Neural progenitor cell (in vitro differentiated cells): ENCODE measurements around the gene AUTS2. TPM values are rescaled to one million over a fixed set of nuclear protein-coding genes. Genes with fewer than 3 reads are reported as not detected.
A peak's percentile ranks its signal among the peaks of the same experiment; 100 is the strongest.

ENCODE experiments used
- DNase-seq: peaks from one replicate; pipeline ENCODE4 v3.0.0-alpha.2; 2016; ENCODE audit warnings: low spot score
- H2AFZ ChIP-seq: fragments of 200-600 bp; sonication (generic); replicated peaks from 2 replicates; pipeline ENCODE4 v1.6.1; 2016; ENCODE audit warnings: antibody characterized with exemption
- H3F3A ChIP-seq: fragments of 200-600 bp; sonication (generic); 2 replicates; pipeline ENCODE4 v1.6.1; 2016; ENCODE audit warnings: antibody characterized with exemption, low read depth
- H3K27ac ChIP-seq: fragments of 200-600 bp; sonication (generic); 2 replicates; pipeline ENCODE4 v1.5.1; 2016; ENCODE audit warnings: mild to moderate bottlenecking
- H3K27me3 ChIP-seq: fragments of 200-600 bp; sonication (generic); 2 replicates; pipeline ENCODE4 v1.6.1; 2016; ENCODE audit warnings: mild to moderate bottlenecking, moderate library complexity
- H3K36me3 ChIP-seq: fragments of 200-600 bp; sonication (generic); 2 replicates; pipeline ENCODE4 v1.5.1; 2016
- H3K4me1 ChIP-seq: fragments of 200-600 bp; sonication (generic); 2 replicates; pipeline ENCODE4 v1.6.1; 2016; ENCODE audit warnings: mixed run types
- H3K4me2 ChIP-seq: fragments of 200-600 bp; sonication (generic); 2 replicates; pipeline ENCODE4 v1.6.1; 2016
- H3K4me3 ChIP-seq: fragments of 200-600 bp; sonication (generic); 2 replicates; pipeline ENCODE4 v1.5.1; 2016
- H3K79me2 ChIP-seq: fragments of 200-600 bp; sonication (generic); 2 replicates; pipeline ENCODE4 v1.6.1; 2016; ENCODE audit warnings: low read depth
- H3K9ac ChIP-seq: fragments of 200-600 bp; sonication (generic); 2 replicates; pipeline ENCODE4 v1.6.1; 2016
- H3K9me3 ChIP-seq: fragments of 200-600 bp; sonication (generic); 2 replicates; pipeline ENCODE4 v1.5.1; 2016; ENCODE audit warnings: low read depth
- H4K20me1 ChIP-seq: fragments of 200-600 bp; sonication (generic); 2 replicates; pipeline ENCODE4 v1.6.1; 2016; ENCODE audit warnings: low read depth
- H3K27ac Mint-ChIP-seq: 3 replicates; pipeline ENCODE4 v1.8.0; 2021; ENCODE audit warnings: mixed read lengths
- H3K27me3 Mint-ChIP-seq: 2 replicates; pipeline ENCODE4 v1.8.0; 2022; ENCODE audit warnings: low read depth, mild to moderate bottlenecking, inconsistent platforms, moderate library complexity, mixed read lengths; ENCODE audit not compliant: insufficient read depth
- H3K36me3 Mint-ChIP-seq: 3 replicates; pipeline ENCODE4 v1.8.0; 2021; ENCODE audit warnings: mixed read lengths
- H3K4me1 Mint-ChIP-seq: 3 replicates; pipeline ENCODE4 v1.8.0; 2021; ENCODE audit warnings: mixed read lengths
- H3K4me3 Mint-ChIP-seq: 3 replicates; pipeline ENCODE4 v1.8.0; 2021; ENCODE audit warnings: mild to moderate bottlenecking, moderate library complexity, mixed read lengths
- H3K9me3 Mint-ChIP-seq: 3 replicates; pipeline ENCODE4 v1.8.0; 2020; ENCODE audit warnings: mixed read lengths
- CTCF ChIP-seq: fragments of 200-600 bp; sonication (generic); IDR thresholded peaks from 2 replicates; pipeline ENCODE4 v1.5.1; 2017; ENCODE audit warnings: antibody characterized with exemption, mild to moderate bottlenecking
- EZH2 ChIP-seq: fragments of 200-600 bp; sonication (generic); IDR thresholded peaks from 2 replicates; pipeline ENCODE4 v1.6.1; 2017; ENCODE audit warnings: antibody characterized with exemption, mild to moderate bottlenecking, moderate library complexity
- EZH2phosphoT487 ChIP-seq: fragments of 200-600 bp; sonication (generic); IDR thresholded peaks from 2 replicates; pipeline ENCODE4 v1.6.1; 2017; ENCODE audit warnings: antibody characterized with exemption
- total RNA-seq: library from RNA; depleted of rRNA; stranded (reverse); fragments of >200 nt; gene quantifications from 2 replicates; pipeline ENCODE4 v1.2.3, GENCODE V29; 2015; ENCODE audit warnings: low replicate concordance

AUTS2 gene
- total RNA-seq, 1 donor from 2014 or later = 50.0 TPM

DNA sequence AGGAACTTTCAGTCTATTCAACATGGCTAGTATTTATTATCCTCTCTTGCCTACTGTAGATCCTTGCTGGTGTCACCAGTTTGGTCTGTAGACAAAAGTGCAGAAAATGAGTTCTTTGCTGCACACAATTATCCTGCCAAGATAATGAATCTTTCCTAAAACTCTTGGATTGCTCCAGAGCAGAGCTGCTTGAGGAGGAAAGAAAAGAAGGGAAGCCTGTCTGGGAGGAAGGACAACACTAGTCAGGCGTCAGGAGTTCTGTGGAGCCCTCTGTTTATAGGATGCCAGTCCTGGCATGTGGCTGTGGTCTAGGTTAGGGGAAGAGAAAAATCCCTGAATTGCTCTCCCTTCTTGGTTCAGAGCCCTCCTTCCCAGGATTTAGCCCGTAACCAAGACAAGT, 1103.7 kb downstream of the AUTS2 start:
- Histone ChIP-seq H4K20me1 (peaks cover 100% of the 10 kb centered on the region), H3K9ac (no peak overlapping the region), H3K9me3 (no peaks in the 10 kb centered on the region), H3K4me3 (no peak overlapping the region), H3K4me2 (peak overlapping the region; percentile 86), H3K79me2 (peaks cover 99% of the 10 kb centered on the region), H3F3A (peaks cover 63% of the 10 kb centered on the region), H3K4me1 (peaks cover 96% of the 10 kb centered on the region), H3K36me3 (peaks cover 3% of the 10 kb centered on the region), H2AFZ (no peak overlapping the region), H3K27ac (no peak overlapping the region), H3K27me3 (no peaks in the 10 kb centered on the region)
- no peak overlapping the region for H3K27ac Mint-ChIP-seq
- H3K4me1 Mint-ChIP-seq = peaks cover 28% of the 10 kb centered on the region
- DNase-seq = no peak
- peaks cover 31% of the 10 kb centered on the region for H3K36me3 Mint-ChIP-seq
- H3K9me3 Mint-ChIP-seq = no peaks in the 10 kb centered on the region
- TF ChIP-seq CTCF (no peak), EZH2 (no peak), EZH2phosphoT487 (no peak)
- no peak overlapping the region for H3K4me3 Mint-ChIP-seq
- H3K27me3 Mint-ChIP-seq = peaks cover 3% of the 10 kb centered on the region

DNA sequence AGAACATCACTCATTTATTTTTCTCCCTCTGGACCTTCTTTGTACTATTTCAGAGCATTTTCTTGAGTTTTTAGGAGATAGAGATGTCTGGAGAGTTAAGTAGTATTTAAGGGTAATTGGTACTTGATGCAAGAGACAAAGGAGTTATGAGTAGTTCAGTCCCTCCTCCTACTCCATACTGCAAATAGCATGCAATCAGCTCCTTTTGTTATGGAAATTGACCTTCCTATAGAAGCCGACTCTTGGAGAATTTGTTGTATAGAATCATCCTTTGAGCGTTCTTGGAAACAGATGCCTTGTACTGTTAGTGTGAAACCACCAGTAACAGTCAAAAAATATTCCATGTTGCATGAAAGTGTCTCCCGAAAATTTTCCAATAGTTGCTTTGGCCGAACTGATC, 1105.5 kb downstream of the AUTS2 start:
- Histone ChIP-seq H3K36me3 (peaks cover 1% of the 10 kb centered on the region), H3F3A (peaks cover 56% of the 10 kb centered on the region), H3K27me3 (no peaks in the 10 kb centered on the region), H3K4me2 (peak overlapping the region; percentile 58), H2AFZ (no peak overlapping the region), H3K9me3 (no peaks in the 10 kb centered on the region), H3K4me1 (peaks cover 90% of the 10 kb centered on the region), H4K20me1 (peaks cover 100% of the 10 kb centered on the region), H3K79me2 (peaks cover 99% of the 10 kb centered on the region), H3K27ac (peak overlapping the region; percentile 17), H3K4me3 (peak overlapping the region; percentile 6), H3K9ac (no peak overlapping the region)
- TF ChIP-seq CTCF (no peak), EZH2phosphoT487 (no peak), EZH2 (no peak)
- peaks cover 34% of the 10 kb centered on the region for H3K4me1 Mint-ChIP-seq
- no peaks in the 10 kb centered on the region for H3K9me3 Mint-ChIP-seq
- no peak overlapping the region for H3K4me3 Mint-ChIP-seq
- DNase-seq = peak; percentile 43
- H3K36me3 Mint-ChIP-seq = peaks cover 43% of the 10 kb centered on the region
- H3K27me3 Mint-ChIP-seq = peaks cover 2% of the 10 kb centered on the region
- H3K27ac Mint-ChIP-seq = no peak overlapping the region

DNA sequence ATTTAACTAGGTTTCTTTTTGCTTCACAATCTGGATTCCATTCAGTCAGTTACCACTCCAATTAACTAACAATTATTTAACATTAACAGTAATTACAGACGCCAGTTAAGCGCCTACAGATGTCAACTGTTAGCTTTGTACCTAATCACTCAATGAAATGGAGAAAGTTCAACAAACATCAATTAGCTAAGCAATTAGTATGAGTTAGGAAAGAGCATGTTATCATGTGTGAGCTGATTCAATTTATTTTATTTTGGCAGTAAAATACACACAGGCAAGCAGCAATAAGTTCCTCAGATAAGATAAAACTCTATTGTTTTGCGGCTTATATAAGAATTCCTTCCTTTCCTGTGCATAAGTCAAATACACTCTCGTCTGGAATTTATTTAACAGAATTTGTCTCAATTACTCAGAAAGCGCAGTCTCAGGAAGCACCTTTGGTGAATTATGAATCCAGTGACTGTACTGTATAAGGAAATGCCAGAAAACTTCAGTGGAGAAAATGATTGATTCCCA, 1106.6 kb downstream of the AUTS2 start:
- peaks cover 37% of the 10 kb centered on the region for H3K4me1 Mint-ChIP-seq
- no peaks in the 10 kb centered on the region for H3K36me3 ChIP-seq
- H3F3A ChIP-seq = peaks cover 49% of the 10 kb centered on the region

More for the DNA sequence above, 1106.6 kb downstream of the AUTS2 start:
- Histone ChIP-seq H4K20me1 (peaks cover 100% of the 10 kb centered on the region), H3K4me2 (peak overlapping the region; percentile 58), H3K9me3 (no peaks in the 10 kb centered on the region), H3K27me3 (no peaks in the 10 kb centered on the region), H3K4me1 (peaks cover 84% of the 10 kb centered on the region), H3K9ac (no peak overlapping the region), H3K79me2 (peaks cover 99% of the 10 kb centered on the region), H3K27ac (peak overlapping the region; percentile 56), H3K4me3 (no peak overlapping the region), H2AFZ (no peak overlapping the region)
- Mint-ChIP-seq H3K27me3 (peaks cover 2% of the 10 kb centered on the region), H3K4me3 (no peak overlapping the region), H3K36me3 (peaks cover 43% of the 10 kb centered on the region), H3K27ac (no peak overlapping the region), H3K9me3 (no peaks in the 10 kb centered on the region)
- DNase-seq = no peak
- TF ChIP-seq EZH2 = no peak
- TF ChIP-seq EZH2phosphoT487 = no peak
- TF ChIP-seq CTCF = no peak
